Activated B cell treated with CpG ODN at 0.5 μM for 24 hours (primary cell): ENCODE data around the gene MAML2. TPM values are rescaled to one million over a fixed set of nuclear protein-coding genes. Genes with fewer than 3 reads are reported as not detected.

ENCODE experiments used
- ATAC-seq: fragments of 200-7000 bp; cut with Tn5 transposase; one replicate; pipeline ENCODE4 v1.10.0; 2021; ENCODE audit warnings: low read depth, mild to moderate bottlenecking, moderate library complexity
- CTCF ChIA-PET: fragments of 350-600 bp; sonication (Branson Sonifier 250); formaldehyde crosslinking; loops from one replicate; lab custom pipeline; 2021; ENCODE audit warnings: antibody characterized with exemption; lab: Charles Lee
- POLR2A ChIA-PET: fragments of 350-600 bp; sonication (Branson Sonifier 250); formaldehyde crosslinking; loops from one replicate; lab custom pipeline; 2021; ENCODE audit warnings: antibody characterized with exemption; lab: Charles Lee
- DNase-seq: peaks from one replicate; pipeline ENCODE4 v3.0.0; 2022
- H3K27ac Mint-ChIP-seq: one replicate; pipeline ENCODE4 v1.8.0; 2020; ENCODE audit warnings: mixed read lengths
- H3K27me3 Mint-ChIP-seq: one replicate; pipeline ENCODE4 v1.8.0; 2021; ENCODE audit warnings: mixed read lengths
- H3K36me3 Mint-ChIP-seq: one replicate; pipeline ENCODE4 v1.8.0; 2021; ENCODE audit warnings: low read depth, mixed read lengths
- H3K4me1 Mint-ChIP-seq: one replicate; pipeline ENCODE4 v1.8.0; 2021; ENCODE audit warnings: mixed read lengths
- H3K4me3 Mint-ChIP-seq: one replicate; pipeline ENCODE4 v1.8.0; 2020; ENCODE audit warnings: mild to moderate bottlenecking, mixed read lengths
- H3K9me3 Mint-ChIP-seq: one replicate; pipeline ENCODE4 v1.8.0; 2020; ENCODE audit warnings: mixed read lengths
- intact Hi-C: fragments of 100-400 bp; cut with micrococcal nuclease; formaldehyde crosslinking; loops from one replicate; pipeline ENCODE4 v1.15.1; 2024
- total RNA-seq: library from RNA; stranded (reverse); gene quantifications from 2 replicates; pipeline ENCODE4 v1.2.3, GENCODE V29; 2022
- TF ChIP-seq, protein P1 (sequence below): fragments of 200-600 bp; IDR thresholded peaks from one replicate; pipeline ENCODE4 v1.8.0; 2022; ENCODE audit warnings: antibody characterized with exemption, mild to moderate bottlenecking

MAML2 gene
- total RNA-seq, 1 donor from 2014 or later, result 24.8 TPM

DNA sequence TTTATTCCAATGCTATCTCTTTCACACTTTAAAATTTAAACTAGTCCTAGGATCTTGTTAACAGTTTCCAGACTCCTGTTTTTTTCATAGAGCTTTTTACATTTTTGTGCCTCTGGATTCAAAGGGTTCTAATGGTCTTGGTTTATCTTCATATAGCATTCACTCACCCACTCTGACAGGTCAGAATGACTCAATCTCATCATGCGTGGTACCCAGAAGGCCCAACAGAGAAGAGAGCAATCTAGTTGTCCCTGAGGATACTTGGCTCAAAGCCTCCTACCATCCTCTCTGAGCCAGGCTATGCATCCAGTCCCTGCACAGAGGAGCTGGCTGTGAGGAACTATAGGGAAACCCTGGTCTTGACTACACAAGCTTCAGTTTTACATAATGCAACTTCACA, 27.5 kb downstream of the MAML2 start:
- Mint-ChIP-seq H3K9me3 (no peaks in the 10 kb centered on the region), H3K4me3 (no peak overlapping the region), H3K4me1 (peaks cover 40% of the 10 kb centered on the region), H3K36me3 (peaks cover 39% of the 10 kb centered on the region), H3K27me3 (no peaks in the 10 kb centered on the region), H3K27ac (no peak overlapping the region)
- ATAC-seq, result no peak
- POLR2A ChIA-PET, result no interaction called here
- CTCF ChIA-PET, result no interaction called here
- TF ChIP-seq, protein P1, sequence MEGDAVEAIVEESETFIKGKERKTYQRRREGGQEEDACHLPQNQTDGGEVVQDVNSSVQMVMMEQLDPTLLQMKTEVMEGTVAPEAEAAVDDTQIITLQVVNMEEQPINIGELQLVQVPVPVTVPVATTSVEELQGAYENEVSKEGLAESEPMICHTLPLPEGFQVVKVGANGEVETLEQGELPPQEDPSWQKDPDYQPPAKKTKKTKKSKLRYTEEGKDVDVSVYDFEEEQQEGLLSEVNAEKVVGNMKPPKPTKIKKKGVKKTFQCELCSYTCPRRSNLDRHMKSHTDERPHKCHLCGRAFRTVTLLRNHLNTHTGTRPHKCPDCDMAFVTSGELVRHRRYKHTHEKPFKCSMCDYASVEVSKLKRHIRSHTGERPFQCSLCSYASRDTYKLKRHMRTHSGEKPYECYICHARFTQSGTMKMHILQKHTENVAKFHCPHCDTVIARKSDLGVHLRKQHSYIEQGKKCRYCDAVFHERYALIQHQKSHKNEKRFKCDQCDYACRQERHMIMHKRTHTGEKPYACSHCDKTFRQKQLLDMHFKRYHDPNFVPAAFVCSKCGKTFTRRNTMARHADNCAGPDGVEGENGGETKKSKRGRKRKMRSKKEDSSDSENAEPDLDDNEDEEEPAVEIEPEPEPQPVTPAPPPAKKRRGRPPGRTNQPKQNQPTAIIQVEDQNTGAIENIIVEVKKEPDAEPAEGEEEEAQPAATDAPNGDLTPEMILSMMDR, result no peak
- no peak for DNase-seq
- intact Hi-C loops, result no loop called here

DNA sequence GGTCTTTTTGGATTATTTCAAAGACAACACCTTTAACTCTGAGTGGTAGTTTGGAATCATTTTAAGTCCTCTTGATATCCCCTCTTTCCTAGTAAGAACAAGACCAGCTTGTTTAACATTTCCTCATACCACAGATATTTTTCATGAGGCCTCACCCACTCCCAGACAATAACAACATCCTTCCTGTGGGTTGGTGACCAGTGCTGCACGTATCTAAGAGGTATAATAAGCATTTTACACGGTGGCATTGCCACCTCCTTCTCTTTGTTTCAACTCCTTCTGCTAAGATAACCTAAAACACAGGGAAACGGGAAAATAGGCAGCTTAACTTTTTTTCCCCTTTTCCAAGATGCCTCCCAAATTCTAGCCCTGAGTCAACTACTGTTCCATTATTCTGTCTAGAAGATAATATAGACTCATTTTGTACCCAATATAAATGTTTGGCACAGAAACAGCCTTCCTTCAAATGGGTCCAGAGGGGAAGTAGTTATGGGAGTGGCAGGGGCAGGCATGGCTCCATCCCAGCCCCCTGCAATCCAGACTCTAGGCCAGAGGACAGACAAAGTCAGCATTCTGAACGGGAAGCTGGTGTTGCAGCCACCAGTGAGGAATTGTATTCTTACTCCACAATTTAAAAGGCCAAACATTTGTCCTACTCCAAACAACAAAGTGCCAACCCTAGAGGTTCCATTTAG, 28.5 kb downstream of the MAML2 start:
- TF ChIP-seq, protein P1, result no peak
- no peaks in the 10 kb centered on the region for H3K27me3 Mint-ChIP-seq
- no peak overlapping the region for H3K27ac Mint-ChIP-seq
- ChIA-PET CTCF (interaction anchor here (1.2 kb wide), 1 partner anchor 28 kb away, joined by 3 read pairs; the partner anchor contains the start of gene MAML2), POLR2A (interaction anchor here (0.6 to 0.7 kb wide), 2 partner anchors 17 to 86 kb away, joined by 3 read pairs; no protein-coding TSS in a partner anchor)
- no peaks in the 10 kb centered on the region for H3K9me3 Mint-ChIP-seq
- no peak for DNase-seq
- peaks cover 38% of the 10 kb centered on the region for H3K36me3 Mint-ChIP-seq
- intact Hi-C loops, result no loop called here
- H3K4me3 Mint-ChIP-seq, result no peak overlapping the region
- peaks cover 39% of the 10 kb centered on the region for H3K4me1 Mint-ChIP-seq
- ATAC-seq, result no peak

DNA sequence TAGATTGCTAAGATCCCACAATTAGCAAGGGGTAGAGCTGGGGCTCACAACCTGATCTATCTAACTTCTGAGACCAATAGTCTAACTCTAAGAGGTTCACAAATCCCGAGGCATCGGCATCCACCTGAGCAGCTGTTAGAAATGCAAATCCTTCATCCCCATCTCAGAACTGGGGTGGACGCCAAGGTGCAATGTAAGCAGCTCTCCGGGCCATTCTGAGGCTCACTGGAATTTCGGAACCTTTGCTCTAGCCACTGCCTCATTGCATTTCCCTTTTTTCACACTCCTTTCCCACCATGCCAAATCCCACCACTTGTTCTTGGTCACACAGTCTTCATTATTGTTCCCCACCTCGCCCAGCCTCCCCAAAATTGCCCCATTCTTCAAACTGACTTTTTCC, 29.8 kb downstream of the MAML2 start:
- intact Hi-C loops, result no loop called here
- Mint-ChIP-seq H3K4me1 (peaks cover 45% of the 10 kb centered on the region), H3K4me3 (no peak overlapping the region), H3K36me3 (peaks cover 34% of the 10 kb centered on the region), H3K27me3 (no peaks in the 10 kb centered on the region), H3K27ac (no peak overlapping the region), H3K9me3 (no peaks in the 10 kb centered on the region)
- no peak for DNase-seq
- POLR2A ChIA-PET, result no interaction called here
- ATAC-seq, result no peak
- CTCF ChIA-PET, result interaction anchor here (0.6 kb wide), 1 partner anchor 257 kb away, joined by 3 read pairs; no protein-coding TSS in a partner anchor
- TF ChIP-seq, protein P1, result no peak

DNA sequence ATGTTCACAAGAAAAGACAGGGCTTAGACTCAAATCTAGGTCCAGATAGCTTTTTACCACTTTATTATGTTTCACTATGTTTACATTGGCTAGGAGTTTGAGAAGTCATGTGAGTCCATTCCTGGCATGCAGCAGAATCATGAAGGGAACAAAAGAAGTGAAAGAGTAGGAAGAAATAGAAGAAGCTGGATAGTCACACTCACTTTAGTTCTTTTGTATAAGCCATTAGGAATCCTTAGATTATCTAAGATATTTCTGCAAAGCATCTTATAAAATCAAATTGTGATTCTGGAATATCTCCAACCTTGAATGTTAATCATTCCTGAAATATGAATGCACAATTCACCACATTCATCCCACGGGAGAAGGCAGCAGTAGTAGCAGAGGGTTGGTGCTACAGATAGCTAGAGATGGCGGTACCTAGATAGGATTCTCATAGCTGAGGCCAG, 31.9 kb downstream of the MAML2 start:
- ATAC-seq, result no peak
- no peak overlapping the region for H3K27ac Mint-ChIP-seq
- H3K27me3 Mint-ChIP-seq, result no peaks in the 10 kb centered on the region
- H3K4me1 Mint-ChIP-seq, result peaks cover 59% of the 10 kb centered on the region
- peaks cover 17% of the 10 kb centered on the region for H3K36me3 Mint-ChIP-seq
- no peaks in the 10 kb centered on the region for H3K9me3 Mint-ChIP-seq
- DNase-seq, result no peak
- ChIA-PET POLR2A (interaction anchor here (0.8 kb wide), 1 partner anchor 11 kb away, joined by 3 read pairs; no protein-coding TSS in a partner anchor), CTCF (interaction anchor here (1.2 to 1.8 kb wide), 3 partner anchors 17 to 256 kb away, joined by 3 to 7 read pairs (median 4); partner anchors contain the start of gene MAML2)
- intact Hi-C loops, result no loop called here
- H3K4me3 Mint-ChIP-seq, result no peak overlapping the region
- TF ChIP-seq, protein P1, result no peak

DNA sequence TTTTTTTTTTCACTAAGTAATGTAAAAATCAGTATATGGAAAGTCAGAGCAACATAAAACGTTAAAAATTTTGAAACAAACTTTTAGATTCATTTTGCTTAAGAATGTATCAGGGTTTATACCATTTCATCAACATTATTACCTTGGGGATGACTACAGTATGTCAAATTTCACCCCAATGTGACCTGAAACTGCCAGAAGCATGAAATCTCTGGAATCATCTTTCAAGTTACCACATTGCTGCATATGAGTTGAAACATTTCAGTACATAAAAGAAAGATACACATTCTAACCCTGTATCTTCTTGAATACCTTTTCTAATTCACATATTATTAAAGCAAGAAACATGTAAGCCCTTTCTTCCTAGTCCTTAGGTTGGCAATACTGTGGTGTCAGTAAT, 32.8 kb downstream of the MAML2 start:
- no peaks in the 10 kb centered on the region for H3K27me3 Mint-ChIP-seq
- no peak for ATAC-seq
- no peak overlapping the region for H3K27ac Mint-ChIP-seq
- H3K4me3 Mint-ChIP-seq, result no peak overlapping the region
- CTCF ChIA-PET, result no interaction called here
- DNase-seq, result no peak
- POLR2A ChIA-PET, result no interaction called here
- intact Hi-C loops, result no loop called here
- no peaks in the 10 kb centered on the region for H3K9me3 Mint-ChIP-seq
- TF ChIP-seq, protein P1, result no peak
- H3K4me1 Mint-ChIP-seq, result peaks cover 58% of the 10 kb centered on the region
- H3K36me3 Mint-ChIP-seq, result peaks cover 11% of the 10 kb centered on the region
